ENCODE results near the gene SUGCT.

DNA sequence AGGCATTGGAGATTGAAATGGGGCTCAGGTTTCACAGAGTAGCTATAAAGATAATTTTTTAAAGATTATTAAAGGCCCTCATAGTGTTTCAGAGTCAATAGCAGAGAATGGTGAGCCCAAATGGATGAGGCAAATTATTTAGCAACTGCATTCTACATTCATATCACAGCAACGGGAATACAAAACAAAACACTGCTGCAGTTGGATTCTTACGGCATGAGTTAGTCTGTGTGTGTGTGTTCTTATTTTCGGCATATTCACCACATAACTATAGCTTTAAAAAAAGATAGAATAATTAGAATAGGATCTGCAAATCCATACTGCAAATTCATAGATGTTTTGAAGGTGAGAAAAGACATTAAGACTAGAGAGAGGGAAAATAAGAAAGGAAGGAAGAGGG lies 66.0 kb downstream of the SUGCT start:
- TF ChIP-seq, protein P1, sequence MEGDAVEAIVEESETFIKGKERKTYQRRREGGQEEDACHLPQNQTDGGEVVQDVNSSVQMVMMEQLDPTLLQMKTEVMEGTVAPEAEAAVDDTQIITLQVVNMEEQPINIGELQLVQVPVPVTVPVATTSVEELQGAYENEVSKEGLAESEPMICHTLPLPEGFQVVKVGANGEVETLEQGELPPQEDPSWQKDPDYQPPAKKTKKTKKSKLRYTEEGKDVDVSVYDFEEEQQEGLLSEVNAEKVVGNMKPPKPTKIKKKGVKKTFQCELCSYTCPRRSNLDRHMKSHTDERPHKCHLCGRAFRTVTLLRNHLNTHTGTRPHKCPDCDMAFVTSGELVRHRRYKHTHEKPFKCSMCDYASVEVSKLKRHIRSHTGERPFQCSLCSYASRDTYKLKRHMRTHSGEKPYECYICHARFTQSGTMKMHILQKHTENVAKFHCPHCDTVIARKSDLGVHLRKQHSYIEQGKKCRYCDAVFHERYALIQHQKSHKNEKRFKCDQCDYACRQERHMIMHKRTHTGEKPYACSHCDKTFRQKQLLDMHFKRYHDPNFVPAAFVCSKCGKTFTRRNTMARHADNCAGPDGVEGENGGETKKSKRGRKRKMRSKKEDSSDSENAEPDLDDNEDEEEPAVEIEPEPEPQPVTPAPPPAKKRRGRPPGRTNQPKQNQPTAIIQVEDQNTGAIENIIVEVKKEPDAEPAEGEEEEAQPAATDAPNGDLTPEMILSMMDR (conservative IDR thresholded peaks at IDR 0.05 in 1 of 2, IDR thresholded peaks at IDR 0.05 in 1 of 2; ENCODE audit: extremely low read depth in 1 of 2, insufficient read depth in 1 of 2, low read depth in 1 of 2, low read length in 2 of 2), result no peak
- no peak for TF ChIP-seq EZH2 (IDR thresholded peaks at IDR 0.05; ENCODE audit: borderline replicate concordance, low read length)
